HG03108 (cell line): ENCODE measurements around the gene TPP2.

Experiments
- ATAC-seq: cut with Tn5 transposase; IDR thresholded peaks from one replicate; pipeline ENCODE4 v1.9.1; 2021; ENCODE audit warnings: moderate library complexity; ENCODE audit not compliant: unreplicated experiment

The TPP2 gene

DNA sequence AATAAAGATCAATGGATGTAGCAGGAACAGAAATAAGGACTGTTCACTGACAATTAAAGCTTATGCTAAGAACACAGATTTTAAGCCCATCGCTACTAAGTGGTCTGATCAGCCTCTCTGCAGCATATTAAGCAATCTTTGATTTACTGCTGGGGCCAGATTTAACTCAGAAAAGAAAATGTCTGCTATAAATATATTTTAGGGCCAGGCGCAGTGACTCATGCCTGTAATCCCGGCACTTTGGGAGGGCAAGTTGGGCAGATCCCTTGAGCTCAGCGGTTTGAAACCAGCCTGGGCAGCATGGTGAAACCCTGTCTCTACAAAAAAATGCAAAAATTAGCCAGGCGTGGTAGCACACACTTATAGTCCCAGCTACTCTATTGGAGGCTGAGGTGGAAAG lies 55.1 kb downstream of the TPP2 start:
- no peak for ATAC-seq

GRCh38 chr13:102654756-102655155 lies 58.0 kb downstream of the TPP2 start:
- no peak for ATAC-seq

DNA sequence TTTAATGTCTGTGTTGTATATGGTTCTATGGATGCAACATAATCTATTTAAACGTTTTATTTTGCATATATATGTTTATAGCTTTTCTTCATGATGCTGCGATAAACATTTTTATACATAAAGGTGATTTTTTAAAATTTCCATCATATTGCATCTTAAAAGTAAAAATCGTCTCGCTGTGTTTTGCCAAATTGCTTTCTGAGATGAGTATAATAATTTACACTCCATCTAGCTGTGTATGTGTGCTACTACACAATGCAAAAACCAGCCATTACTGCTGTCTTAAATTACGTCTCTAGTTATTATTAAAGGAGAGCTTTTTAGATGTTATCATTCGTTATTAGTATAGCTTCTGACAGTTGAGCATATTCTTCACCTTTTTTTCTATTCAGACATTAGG lies 60.8 kb downstream of the TPP2 start:
- no peak for ATAC-seq

DNA sequence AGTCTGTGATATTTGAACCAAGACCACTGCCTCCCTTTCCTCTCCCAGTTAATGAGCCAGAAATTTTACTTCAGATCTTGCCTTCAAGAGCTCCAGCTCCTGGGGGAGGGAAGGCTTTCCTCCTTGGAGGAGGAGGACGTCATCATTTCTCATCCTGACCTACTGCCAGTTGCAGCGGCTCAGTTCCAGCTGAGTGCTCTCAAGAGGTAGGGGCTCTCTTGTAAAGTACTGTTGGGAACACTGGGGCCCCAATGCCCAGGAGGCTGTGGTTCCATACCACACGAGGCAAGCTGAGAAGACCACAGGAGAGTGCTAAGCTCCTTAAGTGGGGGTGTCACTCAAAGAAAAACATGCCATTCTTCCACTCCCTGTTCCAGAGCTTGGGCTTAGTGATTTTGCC lies 61.9 kb downstream of the TPP2 start:
- ATAC-seq = no peak

DNA sequence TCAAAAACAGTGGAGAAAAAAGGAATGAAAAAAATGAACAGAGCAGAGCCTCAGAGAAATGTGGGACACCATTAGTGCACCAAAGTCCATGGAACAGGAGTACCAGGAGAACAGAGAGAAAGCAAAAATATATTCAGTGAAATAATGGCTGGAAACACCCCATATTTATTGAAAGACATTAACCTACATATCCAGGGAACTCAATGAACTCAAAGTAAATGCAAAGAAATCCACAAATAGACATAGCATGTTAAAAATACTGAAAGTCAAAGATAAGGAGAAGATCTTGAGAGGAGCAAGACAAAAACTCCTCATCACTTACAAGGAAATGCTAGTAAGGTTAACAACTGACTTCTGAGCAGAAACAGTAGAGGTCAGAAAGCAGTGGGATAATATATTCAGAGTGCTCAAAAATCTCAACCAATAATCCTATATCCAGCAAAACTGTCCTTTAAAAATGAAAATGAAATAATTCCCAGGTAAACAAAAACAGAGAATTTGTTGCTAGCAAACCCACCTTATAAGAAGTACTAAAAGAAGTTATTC lies 62.5 kb downstream of the TPP2 start:
- ATAC-seq = no peak

GRCh38 chr13:102667023-102667422 lies 70.2 kb downstream of the TPP2 start:
- ATAC-seq = no peak

DNA sequence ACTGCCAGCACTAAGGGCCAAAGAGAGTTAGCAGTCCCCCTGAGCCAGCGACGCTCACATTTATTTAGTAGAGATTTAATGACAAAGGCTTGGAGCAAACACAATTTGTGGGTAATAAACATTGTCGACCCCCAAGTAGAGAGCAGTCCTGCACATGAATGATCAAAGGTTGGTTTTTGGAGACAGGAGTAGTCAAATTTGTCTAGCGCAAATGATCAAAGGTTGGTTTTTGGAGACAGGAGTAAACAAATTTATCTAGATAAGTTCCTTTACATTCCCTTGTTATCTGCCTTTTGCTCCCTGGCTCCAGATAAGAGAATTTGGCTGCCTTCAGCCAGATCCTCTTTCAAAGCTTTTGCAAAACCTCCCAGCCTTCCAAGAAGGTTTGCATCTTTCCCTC lies 71.1 kb downstream of the TPP2 start:
- ATAC-seq = no peak

DNA sequence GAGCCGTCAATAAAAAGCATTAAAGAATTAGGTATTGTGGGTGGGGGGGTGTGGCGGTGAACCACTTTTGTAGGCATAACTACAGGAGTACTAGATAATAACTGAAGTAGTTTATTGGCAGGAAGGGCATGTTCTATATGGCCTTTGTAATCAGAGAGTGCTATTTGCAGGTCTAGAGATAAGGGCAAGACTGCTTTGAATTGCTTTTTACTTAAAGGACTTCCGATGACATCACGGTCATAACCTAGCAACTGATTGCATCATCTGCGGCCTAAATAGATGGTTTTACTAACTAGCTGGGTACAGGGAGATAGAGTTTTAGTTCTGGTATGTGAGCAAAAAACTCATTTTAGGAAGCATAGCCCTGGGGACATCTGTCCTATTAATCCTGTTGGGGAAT lies 73.3 kb downstream of the TPP2 start:
- no peak for ATAC-seq

DNA sequence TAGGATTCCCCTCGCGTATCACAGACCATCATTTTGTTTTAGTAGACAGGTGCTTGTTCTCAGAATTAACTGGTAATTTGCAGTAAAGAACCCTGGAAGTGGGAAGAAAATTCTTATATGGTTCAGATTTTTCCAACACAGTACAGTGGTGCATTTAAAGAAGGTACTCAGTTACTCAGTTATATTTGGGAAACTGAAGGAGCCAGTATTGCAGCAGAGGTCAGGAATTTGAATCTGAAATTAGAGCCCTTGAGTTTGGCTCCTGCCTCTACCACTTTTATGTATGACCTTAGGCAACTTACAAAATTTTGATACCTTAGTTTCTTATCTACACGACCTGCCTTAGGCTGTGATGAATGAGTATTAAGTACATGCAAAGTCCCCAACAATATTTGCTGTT lies 78.3 kb downstream of the TPP2 start:
- no peak for ATAC-seq

GRCh38 chr13:102677122-102677521 lies 80.3 kb downstream of the TPP2 start:
- ATAC-seq = no peak

- ATAC-seq = no peak
These were observed 81.7 kb downstream of the TPP2 start for GRCh38 chr13:102678339-102679107.

GRCh38 chr13:102679449-102680132 lies 82.8 kb downstream of the TPP2 start:
- no peak for ATAC-seq

DNA sequence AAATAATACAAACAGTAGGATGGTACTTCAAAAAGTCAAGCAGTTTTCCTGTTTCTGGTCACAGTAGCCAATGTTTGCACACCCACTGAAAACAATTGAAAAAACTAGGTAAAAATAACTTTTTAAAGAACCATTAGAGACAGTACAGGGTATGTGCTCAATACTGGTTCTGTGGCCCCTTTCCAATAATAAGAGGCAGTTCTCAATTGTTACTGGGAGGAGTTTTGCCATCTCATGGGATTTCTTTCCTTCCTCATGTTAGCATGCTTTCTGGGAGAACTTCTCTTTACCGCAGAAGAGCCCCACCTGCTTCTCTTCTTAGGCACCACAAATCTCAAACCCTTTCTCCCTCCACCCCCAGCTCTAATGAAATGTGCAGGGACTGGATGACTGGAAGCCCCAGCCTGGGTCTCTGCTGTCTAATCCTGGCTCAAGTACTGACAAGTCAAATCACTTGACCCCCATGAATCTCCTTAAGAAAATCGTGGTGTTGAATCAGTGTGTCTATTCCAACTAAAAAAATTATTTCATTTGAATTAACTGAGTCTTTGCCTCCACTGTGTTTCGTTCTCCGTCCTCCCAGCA lies 83.4 kb downstream of the TPP2 start:
- no peak for ATAC-seq

DNA sequence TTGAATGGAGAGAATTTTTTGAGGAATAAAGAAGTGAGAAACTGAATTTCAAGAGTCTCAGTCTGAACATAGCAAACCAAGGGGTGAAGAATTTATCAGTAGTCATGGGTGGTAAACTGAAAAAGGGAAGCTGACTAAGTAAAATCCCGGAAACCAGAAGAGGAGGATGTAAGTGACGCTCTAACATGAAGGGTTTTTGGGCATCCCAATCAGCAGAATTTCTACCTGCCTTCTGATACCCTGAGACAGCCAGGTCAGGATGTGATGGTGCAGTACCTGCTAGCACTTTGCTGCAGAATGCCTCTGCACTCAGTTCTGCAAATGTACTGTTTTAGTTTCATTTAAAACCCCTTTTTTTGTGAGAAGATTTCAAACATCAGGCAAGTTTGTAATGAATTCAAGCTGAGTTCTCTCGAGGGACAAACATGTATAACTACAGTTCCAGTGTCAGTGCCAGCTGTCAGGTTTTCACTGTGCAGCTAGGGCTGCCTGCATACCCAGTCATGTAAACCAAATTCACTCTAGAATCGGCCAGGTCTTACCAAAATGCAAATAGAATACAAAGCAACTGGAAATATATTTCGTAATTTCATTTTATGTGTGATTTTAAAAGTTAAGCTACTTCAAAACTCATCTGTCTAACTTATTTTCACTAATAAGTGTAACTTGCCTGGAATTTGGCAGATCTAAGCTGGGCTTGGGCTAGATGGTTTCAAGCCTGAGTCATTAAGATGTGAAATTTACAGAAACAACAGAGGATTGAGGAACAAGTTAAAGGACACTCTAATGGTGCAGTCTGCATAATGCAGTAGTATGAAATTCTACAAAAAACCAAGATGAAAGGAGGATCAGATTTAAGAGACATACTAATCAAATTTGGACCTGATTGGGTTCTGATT lies 84.3 kb downstream of the TPP2 start:
- ATAC-seq = no peak

DNA sequence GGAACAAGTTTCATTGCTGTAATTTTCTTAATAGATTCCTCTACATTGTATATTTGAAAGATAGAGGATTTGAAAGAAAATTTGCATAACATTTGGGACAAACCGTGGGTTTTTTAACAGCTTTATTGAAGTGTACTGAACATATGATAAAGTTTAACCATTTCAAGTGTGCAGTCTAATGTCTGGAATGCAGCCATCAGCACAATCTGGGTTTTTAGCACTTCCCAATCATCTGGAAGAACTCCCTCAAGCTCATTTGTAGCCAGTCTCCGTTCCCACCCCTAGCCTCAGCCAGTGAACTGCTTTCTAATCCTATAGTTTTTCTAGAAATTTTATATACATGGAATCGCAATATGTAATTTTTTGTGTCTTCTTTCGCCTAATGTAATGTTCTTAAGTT lies 85.4 kb downstream of the TPP2 start:
- no peak for ATAC-seq

DNA sequence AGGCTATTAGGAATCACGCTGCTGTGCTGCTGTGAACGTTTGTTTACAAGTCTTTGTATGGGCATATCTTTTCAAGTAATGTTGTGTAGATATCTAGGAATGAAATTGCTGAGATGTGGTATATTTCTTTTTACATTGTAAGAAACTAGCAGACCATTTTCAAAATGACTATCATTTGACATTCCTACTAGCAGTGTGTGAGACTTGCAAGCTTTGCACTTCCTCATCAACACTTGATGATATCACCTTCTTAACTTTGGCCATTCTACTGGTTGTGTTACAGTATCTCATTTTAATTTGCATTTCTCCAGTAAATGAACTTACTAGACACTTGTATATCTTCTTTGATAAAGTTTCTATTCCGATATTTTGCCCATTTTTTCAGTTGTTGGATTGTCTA lies 85.9 kb downstream of the TPP2 start:
- no peak for ATAC-seq

DNA sequence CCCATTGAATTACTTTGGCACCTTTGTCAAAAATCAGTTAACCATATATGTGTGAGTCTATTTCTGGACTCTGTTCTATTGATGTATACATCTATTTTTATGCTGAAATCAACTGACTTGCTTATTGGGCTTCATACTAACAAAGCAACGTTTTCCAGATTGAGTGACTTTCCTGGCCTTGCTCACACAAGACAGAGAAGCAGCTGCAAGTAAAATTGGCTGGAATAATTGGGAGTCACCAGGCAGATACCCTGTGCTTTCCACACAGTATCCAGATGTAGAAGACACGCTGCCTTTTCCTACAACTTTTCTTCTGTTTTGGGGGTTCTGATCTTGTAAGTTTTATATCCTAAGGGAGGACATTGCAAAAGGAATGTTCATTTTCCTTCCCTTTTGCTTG lies 86.9 kb downstream of the TPP2 start:
- ATAC-seq = no peak

DNA sequence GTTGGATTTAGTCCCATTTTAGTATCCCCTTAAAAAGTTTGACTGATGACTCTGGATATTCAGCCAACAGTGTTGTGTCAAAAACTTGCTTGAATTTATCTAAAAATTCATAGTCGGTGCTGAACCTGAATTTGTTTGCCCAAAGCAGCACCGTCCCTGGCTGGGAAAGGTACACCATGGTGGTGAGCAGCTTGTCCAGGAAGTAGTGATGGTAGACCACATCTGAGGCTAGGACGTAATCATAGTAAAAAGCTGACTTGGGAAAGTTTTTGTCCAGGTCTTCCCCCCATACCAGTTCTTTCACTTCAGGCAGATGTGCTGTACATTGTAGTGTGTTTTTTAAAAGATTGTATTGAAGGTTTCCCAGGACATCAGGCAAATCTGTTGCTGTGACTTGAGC lies 89.2 kb downstream of the TPP2 start:
- ATAC-seq = no peak

DNA sequence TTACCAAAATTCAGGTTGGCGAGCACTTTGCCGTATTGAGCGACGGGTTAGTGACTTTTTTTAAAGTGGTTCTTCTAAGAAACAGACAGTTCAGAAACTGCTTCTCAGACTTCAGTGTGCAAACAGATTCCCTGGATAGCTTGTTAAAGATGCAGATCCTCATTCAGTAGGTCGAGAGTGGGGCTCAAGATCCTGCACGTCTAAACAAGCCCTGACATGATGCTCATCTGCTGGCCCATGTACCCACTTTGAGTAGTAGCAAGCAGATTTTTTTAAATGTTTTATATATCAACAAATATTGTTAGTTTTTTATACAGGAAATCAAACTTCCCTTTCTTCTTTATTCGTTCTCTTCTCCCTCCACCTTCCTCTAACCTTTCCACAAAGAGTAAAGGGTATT lies 90.7 kb downstream of the TPP2 start:
- ATAC-seq = no peak

DNA sequence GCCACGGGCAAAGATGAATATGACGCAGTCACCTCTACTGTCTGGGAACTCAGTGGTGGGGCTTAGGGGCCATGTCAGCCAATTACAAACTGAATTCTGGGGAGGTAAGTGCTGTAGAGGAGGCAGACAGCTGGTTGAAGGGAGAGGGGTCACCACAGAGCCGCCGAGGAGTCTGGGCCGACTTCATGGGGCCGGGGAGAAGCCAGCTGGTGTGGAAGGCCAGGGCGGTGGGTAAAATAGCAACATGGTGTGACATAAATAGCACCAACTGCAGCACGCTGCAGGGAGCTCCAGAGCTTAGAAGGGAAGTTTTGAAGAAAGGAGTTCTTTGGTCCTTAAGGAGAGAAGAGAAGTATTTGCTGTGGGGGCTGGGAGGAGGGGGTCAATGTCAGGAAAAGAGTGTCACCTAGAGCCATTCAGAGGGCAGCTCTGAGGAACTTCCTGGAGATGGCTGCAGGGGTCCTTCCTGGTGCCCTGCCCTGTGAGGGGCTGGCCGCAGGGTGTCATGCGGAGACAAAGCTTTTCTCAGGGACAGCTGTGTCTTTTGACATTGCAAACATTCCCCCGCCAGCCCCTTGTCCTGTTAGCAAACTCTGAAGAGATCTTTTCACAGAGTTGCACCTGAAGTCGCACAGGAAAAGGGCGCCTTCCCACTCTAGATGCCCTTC lies 91.7 kb downstream of the TPP2 start:
- ATAC-seq = no peak

DNA sequence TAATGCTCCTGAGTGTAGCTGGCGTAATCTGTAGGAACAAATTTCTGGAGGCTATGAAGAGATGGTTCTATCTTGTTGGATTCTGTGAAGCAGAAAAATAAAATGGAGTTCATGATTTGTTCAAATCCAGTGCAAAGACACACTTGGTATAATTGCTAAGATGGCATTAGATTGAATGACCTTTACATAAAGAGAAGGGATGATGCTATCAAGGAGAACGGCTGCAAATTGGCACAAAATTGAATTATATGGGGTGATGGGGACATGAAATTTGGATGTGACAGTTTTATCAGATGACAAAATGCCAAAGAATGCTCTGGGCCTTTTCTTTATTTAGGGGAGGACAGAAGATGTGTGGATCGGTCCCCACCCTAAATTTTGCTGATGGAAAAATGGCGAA lies 94.1 kb downstream of the TPP2 start:
- no peak for ATAC-seq
